Cardiac fibroblast (primary cell): ENCODE data around the gene S100B.
A peak's percentile ranks its signal among the peaks of the same experiment; 100 is the strongest.

Experiments
- DNase-seq, 2 donors: peaks; one replicate each; pipeline versions ENCODE4 v3.0.0 to v3.0.0-alpha.2; 2010; ENCODE audit warnings: low read depth in 2 of 2
- H3K4me3 ChIP-seq, 2 donors: replicated peaks in 1 of 2; 1 replicate in 1 of 2; 2 replicates in 1 of 2; pipeline ENCODE4 v1.5.1; 2011; ENCODE audit warnings: low read depth in 2 of 2, low read length in 2 of 2, mild to moderate bottlenecking in 2 of 2, moderate library complexity in 1 of 2
- TF ChIP-seq, protein P1 (sequence below): IDR thresholded peaks from one replicate; pipeline ENCODE4 v1.5.1; 2011; ENCODE audit warnings: low read depth, mild to moderate bottlenecking, low read length, inconsistent platforms

Gene S100B

DNA sequence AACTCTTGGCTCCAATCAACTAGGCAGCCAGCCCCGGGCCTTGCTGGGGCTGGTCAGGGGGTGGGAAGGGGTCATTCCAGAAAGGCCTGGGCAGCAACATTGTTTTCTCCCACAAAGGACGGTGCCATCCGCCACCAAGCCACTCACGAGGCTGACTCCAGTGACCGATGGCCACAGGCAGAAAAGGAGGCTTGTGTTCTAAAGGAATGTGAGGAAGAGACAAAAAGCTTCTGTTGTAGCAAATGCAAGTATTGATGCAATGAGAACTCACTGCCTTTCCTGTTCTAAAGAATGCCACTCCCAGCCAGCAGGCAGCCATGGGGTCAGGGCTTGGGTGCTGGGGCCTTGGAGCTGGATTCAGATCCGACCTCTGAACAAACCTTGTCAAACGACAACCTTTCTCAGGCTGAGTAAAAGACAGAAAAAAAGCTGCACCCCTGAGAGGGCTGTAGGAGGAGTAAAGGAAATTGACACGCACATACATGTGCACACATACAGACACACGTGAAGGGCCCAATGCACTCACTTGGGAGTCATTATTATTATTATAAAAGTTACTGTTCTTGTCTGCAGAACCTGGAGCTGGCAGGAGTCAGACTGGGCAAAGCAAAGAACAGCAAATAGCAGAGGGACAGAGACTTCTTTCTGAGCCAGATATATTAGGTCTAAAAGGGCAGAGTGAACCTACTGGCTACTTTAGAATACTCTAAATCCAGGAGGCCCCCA is 16.7 kb upstream of the S100B start:
- no peak for DNase-seq
- TF ChIP-seq, protein P1, sequence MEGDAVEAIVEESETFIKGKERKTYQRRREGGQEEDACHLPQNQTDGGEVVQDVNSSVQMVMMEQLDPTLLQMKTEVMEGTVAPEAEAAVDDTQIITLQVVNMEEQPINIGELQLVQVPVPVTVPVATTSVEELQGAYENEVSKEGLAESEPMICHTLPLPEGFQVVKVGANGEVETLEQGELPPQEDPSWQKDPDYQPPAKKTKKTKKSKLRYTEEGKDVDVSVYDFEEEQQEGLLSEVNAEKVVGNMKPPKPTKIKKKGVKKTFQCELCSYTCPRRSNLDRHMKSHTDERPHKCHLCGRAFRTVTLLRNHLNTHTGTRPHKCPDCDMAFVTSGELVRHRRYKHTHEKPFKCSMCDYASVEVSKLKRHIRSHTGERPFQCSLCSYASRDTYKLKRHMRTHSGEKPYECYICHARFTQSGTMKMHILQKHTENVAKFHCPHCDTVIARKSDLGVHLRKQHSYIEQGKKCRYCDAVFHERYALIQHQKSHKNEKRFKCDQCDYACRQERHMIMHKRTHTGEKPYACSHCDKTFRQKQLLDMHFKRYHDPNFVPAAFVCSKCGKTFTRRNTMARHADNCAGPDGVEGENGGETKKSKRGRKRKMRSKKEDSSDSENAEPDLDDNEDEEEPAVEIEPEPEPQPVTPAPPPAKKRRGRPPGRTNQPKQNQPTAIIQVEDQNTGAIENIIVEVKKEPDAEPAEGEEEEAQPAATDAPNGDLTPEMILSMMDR = no peak
- no peak overlapping the region for H3K4me3 ChIP-seq

DNA sequence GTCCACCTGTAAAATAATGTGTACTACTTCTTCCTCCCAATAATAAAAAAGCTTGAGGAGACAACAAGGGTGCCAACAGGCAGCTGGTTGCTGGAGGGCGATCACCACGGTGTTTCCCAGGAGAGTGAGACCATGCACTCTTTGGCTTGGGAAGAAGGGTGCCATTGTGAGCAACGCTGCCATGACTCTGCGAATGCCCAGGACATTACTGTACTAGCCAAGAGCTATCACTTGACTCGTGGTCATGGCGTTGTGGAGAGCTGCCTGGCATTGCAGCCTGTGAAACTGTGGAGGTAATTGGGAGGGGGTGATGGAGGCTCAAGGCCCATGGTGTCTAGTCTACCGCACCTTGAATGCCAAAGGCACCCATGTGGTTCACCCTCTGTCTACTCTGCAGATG is 16.0 kb upstream of the S100B start:
- TF ChIP-seq, protein P1 = no peak
- H3K4me3 ChIP-seq = no peak overlapping the region
- DNase-seq = no peak

DNA sequence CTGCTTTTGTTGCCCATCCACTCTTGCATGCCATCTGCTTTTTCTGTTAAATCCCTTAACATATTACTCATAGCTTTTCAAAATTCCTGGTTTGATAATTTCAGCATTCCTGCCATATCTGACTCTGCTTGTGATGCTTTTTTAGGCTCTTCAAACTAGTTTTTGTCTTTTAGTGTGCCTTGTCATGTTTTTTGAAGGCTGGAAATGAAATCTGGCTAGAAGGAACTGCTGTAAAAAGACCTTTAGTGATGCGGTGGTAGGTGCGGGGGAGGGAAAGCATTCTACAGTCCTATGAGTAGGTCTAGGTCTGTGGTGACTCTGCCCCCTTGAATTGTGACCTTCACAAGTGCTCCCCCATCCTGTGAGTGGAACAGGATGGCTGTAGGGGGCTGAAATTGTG is 15.0 kb upstream of the S100B start:
- TF ChIP-seq, protein P1 = no peak
- peak in 1 of 2 donors; percentile 39 for DNase-seq
- no peak overlapping the region for H3K4me3 ChIP-seq

DNA sequence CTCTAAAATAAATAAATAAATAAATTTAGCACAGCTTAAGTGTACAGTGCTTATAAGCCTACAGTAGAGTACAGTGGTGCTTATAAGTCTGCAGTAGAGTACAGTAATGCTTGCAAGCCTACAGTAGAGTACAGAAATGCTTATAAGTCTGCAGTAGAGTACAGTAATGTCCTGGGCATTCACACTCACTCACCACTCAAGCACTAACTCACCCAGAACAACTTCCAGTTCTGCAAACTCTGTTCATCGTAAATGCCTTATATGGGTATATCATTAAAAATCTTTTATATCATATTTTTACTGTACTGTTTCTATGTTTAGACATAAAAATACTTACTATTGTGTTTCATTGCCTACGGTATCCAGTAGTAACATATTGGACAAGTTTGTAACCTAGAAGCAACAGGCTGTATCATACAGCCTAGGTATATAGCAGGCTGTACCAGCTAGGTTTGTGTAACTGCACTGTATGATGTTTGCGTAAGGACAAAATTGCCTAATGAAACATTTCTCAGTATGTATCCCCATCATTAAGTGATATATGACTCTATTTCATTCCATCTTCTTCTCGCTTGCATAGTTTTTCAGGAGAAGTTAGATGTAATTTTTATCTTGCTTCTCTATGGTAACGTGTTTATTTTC is 14.0 kb upstream of the S100B start:
- H3K4me3 ChIP-seq = no peak overlapping the region
- TF ChIP-seq, protein P1 = no peak
- DNase-seq = peak in 1 of 2 donors; percentile 27

DNA sequence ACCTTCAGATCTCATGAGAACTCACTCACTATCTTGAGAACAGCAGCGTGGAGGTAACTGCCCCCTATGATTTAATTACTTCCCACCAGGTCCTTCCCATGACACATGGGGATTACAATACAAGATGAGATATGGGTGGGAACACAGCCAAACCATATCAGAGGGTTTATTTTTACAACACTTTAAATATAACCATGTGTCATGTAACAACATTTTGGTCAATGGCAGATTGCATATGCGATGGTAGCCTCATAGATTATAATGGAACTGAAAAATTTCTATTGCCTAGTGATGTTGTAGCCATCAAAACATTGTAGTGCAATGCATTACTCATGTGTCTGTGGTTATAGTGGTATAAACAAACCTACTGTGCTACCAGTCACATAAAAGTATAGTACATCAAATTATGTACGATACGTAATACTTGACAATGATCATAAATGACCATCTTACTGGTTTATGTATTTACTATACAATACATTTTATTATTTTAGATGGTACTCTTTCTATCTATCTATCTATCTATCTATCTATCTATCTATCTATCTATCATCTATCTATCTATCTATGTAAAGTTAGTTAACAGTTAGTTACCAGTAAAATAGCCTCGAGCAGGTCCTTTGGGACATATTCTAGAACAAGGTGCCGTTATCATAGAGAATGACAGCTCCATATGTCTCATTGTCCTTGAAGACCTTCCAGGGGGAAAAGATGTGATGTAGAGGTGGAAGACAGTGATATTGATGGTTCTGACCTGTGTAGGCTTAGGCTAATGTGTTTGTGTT is 12.6 kb upstream of the S100B start:
- peak in 1 of 2 donors; percentile 42 for DNase-seq
- TF ChIP-seq, protein P1 = no peak
- no peak overlapping the region for H3K4me3 ChIP-seq

DNA sequence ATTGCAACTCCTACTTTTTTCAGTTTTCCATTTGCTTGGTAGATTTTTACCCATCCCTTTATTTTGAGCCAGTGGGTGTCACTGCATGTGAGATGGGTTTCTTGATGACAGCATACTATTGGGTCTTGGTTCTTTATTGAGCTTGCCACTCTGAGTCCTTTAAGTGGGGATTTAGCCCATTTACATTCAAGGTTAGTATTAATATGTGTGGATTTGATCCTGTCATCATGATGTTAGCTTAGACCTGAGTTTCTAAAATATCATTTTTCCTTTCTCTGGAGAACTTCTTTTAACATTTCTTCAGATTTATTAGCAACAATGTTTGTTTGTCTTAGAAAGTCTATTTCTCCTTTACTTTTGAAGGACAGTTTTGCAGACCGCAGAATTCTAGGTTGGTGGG is 11.8 kb upstream of the S100B start:
- H3K4me3 ChIP-seq = no peak overlapping the region
- no peak for DNase-seq
- TF ChIP-seq, protein P1 = no peak
